Femur (tissue), 1 donor: ENCODE measurements around the gene PANK4.
"Not testable (repeated sequence)": the region's sequence is repeated elsewhere in the genome, so short reads cannot be mapped to it uniquely, and the experiment has no call there.

Experiments
- DNase-seq: peaks from one replicate; pipeline ENCODE4 v3.0.0-alpha.2; 2017

The PANK4 gene

GRCh38 chr1:2558420-2558819 is 32.0 kb upstream of the PANK4 start:
- DNase-seq: no peak

DNA sequence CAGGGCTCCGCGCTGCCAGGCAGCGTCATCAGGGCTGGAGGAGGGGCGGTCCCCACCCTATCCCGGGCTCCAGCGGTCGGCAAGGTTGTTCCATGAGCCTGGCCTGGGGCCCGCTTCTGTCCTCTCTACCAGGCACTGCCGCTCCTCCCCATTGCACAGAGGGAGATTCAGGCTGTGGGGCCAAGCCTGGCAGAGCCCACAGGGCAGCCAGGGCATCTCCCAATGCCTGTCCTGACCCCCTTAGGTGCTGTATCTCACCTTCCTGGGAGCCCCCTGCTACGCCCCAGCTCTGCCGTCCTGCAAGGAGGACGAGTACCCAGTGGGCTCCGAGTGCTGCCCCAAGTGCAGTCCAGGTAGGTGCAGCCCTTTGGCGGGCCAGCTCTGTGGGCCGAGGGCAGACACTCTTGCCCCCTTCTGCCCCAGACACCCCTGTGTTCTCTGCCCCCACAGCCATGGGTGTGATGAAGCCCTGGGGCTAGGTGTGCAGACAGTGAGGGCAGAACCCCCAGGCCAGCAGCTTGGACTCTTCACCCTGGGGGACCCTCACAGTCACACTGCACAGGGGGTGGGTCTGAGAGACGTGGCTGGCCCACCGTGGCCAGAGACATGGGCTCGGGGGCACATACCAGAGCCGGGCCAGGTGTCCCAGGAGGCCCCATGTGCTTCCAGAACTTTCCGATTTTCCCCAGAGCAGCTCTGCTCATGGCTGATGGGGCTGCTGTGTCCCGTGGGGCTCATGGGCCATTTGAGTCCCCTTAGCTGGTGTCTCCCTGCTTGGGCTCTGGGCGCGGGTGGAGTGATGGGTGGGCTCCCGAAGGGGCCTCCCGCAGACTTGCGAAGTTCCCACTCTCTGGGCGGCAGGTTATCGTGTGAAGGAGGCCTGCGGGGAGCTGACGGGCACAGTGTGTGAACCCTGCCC is 31.3 kb upstream of the PANK4 start:
- DNase-seq: no peak

GRCh38 chr1:2556678-2557481 is 30.5 kb upstream of the PANK4 start:
- no peak for DNase-seq

GRCh38 chr1:2556277-2556677 is 29.9 kb upstream of the PANK4 start, which contains the start of gene TNFRSF14:
TNFRSF14 (plus strand) TSS chr1:2556371; CDS start chr1:2556665, 294 bp downstream.
- DNase-seq: peak; percentile 74

DNA sequence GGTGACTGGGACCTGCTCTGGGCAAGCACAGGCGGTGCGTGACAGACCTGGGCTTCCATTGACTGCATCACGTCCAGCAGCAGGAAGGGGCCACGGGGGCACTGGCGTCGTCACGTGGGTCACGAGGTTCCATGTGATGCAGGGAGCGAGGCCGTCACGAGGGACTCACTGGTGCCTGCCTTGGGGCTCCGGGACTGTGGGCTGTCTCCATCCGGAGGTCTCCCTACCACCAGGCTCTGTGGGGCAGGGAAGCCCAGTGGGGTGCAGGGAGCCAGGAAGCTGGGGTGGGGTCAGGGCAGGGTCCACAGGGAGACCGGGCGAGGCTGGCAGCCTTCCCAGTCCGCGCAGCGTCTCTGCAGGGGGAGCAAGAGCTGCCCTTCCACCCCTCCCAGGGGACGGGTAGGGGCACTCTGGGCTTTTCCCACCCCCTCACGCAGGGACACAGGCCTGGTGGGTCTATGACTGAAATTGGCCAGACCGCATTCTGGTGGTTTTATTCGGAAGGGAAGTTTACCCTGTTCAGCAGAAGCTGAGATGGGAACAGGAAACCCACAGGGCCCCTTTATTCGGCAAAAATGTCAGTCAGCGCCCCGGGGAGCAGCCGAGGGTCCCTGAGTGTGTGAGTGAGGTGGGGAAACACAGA is 29.4 kb upstream of the PANK4 start:
- DNase-seq: peak; percentile 69

DNA sequence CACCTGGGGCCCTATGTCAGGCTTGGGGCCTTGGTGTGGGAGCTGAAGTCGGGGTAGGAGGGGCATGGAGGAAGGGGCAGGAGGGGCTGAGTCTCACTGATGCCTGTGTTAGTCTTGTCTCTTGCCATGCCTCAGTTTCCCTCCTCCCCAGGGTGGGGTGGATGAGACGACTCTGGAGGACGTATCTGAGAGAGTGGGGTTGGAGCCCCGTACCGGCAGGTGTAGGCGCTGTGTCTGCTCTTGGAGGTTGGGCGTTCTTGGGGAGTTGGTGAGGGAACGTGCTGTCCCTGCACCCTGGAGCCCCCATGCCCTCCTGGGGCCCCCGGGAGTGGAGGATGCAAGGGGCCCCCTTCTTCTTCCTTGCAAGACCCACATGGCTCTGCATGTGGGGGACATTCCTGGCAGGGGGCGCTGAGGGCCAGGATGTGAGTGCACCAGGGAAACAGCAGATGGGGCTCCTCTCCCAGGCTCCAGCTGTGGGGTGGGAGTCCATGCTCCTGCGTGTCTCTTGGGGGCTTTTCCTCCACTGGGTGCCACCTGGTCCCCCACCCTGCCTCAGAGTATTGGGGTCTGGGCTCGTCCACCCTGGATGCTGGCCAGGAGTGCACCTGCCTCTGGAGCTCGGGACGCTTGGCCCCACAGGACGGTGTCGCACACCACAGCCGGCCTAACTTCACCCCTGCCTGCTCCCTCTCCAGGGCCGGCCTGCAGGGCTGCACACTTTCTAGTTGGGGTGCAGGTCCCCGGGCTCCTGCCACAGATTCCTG is 28.4 kb upstream of the PANK4 start:
- DNase-seq: no peak

GRCh38 chr1:2553871-2554620 is 27.6 kb upstream of the PANK4 start:
- no peak for DNase-seq

DNA sequence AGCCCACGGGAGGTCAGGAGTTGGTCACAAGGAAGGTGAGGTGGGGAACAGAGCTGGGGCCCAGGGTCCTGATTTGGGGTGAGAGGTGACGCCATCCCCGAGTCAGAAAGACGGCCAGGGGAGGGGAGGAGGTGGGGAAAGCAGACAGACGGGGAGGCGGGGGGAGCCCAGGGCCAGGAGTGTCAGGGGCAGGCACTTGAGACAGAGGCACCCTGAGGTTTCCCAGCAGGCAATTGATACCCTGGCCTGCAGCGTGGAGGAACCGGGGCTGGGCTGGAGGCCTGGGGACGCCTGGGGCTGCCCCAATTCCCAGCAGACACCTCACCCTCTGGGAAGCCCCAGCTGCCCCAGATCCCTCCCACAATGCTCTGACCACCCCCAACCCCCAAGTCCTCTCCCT is 26.7 kb upstream of the PANK4 start:
- not testable (repeated sequence) for DNase-seq

GRCh38 chr1:2552189-2552588 is 25.8 kb upstream of the PANK4 start:
- DNase-seq: no peak

GRCh38 chr1:2551544-2551943 is 25.1 kb upstream of the PANK4 start:
- DNase-seq: not testable (repeated sequence)

- DNase-seq: not testable (repeated sequence)
These were observed 24.0 kb upstream of the PANK4 start for GRCh38 chr1:2550309-2550861.

- DNase-seq: not testable (repeated sequence)
These were observed 23.1 kb upstream of the PANK4 start for GRCh38 chr1:2549367-2550029.

- DNase-seq: peak; percentile 86
These were observed 21.7 kb upstream of the PANK4 start for GRCh38 chr1:2548068-2548589.

- no peak for DNase-seq
These were observed 21.0 kb upstream of the PANK4 start for GRCh38 chr1:2547210-2548067.

- peak; percentile 81 for DNase-seq
These were observed 20.3 kb upstream of the PANK4 start for GRCh38 chr1:2546515-2547209.

DNA sequence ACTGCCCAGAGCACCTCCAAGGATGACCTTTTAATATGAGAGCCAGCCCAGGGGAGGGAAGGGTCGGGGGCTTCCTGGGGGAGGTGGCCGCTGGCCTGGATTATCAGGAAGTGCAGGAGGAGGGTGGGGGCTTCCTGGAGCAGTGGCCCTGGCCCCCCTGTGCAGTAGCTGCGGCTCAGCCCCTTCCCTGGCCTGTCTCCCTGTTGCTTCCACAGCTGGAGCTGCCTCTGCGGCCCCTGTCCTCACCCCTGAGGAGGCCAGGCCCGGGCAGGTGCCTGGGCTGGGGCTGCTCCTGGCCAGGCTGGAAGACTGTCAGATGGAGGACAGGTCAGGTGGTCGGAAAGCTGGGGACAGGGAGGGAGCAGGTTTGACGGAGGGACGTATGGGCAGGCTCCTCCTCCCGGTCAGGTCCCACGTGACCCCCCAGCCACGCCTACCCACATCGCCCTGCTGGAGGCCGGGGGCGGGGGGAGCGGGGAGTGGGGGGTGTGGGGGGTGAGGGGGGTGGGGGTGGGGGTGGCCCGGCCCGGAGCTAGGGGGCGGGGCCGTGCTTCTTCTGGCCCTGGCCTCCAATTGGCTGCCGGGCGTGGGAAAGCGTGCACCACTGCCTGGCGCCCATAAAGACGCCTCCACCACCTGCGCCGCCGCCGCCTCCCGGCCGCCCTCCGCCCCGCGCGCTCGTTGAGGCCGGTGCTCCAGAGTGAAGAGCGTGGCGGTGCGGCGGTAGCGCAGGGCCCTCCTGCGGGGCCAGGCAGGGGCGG is 19.5 kb upstream of the PANK4 start:
- peak; percentile 85 for DNase-seq

DNA sequence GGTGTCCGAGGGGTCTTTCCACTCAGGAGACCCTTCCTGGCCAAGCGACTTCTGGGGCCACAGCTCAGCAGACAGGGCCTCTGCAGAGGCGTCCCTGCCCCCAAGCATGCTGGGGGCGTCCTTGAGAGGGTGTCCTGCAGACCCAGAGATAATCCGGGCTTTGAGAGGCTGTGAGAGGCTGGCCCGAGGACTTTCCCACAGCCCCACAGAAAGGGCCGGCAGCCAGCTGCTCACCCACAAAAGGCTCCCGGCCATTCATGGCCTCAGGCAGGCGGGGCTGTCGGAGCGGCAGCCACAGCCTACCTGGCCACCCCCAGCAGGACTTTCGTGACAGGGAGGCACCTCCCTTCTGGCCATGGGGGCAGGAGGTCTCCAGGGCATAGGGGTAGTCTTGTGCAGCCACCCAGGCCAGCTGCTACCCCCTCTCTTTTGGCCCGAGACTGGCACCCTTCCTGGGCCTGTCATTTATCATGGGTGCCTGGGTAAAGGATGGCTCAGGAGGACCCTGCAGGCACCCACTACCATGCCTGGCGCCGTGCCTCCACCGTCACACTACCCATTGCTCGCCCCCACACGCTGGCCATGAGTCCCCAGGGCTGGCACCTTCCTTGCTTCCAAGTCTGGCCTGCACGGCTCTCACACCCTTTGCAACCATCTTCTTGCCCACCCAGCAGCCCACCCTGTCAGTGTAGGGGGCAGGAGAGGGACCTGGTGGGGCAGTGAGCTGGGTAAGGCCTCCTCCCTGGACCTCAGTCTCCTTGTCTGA is 18.7 kb upstream of the PANK4 start:
- DNase-seq: no peak
